Testis (tissue), 3 donors: Measurements from ENCODE around the gene TFAP2E. TPM values are rescaled to one million over a fixed set of nuclear protein-coding genes. Genes with fewer than 3 reads are reported as not detected.
A peak's percentile ranks its signal among the peaks of the same experiment; 100 is the strongest.

ENCODE experiments used
- DNase-seq: peaks from one replicate; pipeline ENCODE4 v3.0.0-alpha.2; 2019
- H3K27ac ChIP-seq, 2 donors: fragments of 200-600 bp; sonication (generic); one replicate each; pipeline ENCODE4 v1.5.1; 2019
- H3K27me3 ChIP-seq: fragments of 200-600 bp; sonication (generic); one replicate; pipeline ENCODE4 v1.5.1; 2019
- H3K36me3 ChIP-seq: fragments of 200-600 bp; sonication (generic); one replicate; pipeline ENCODE4 v1.5.1; 2017; ENCODE audit warnings: low read depth; ENCODE audit errors: missing control alignments
- H3K4me1 ChIP-seq: fragments of 200-600 bp; sonication (generic); one replicate; pipeline ENCODE4 v1.5.1; 2019
- H3K4me3 ChIP-seq, 2 donors: fragments of 200-600 bp; sonication (generic); one replicate each; pipeline ENCODE4 v1.5.1; 2017 to 2019
- H3K9me3 ChIP-seq: fragments of 200-600 bp; sonication (generic); one replicate; pipeline ENCODE4 v1.5.1; 2017
- POLR2A ChIP-seq: fragments of 450-650 bp; IDR thresholded peaks from one replicate; pipeline ENCODE4 v1.6.1; 2017; ENCODE audit warnings: antibody characterized with exemption, mild to moderate bottlenecking, moderate library complexity
- WGBS, 2 donors: methylation state at CpG; one replicate each; pipeline ENCODE4 v1.1.5; 2018; 5-methylcytosine and 5-hydroxymethylcytosine counted together
- intact Hi-C: fragments of 100-400 bp; cut with DNase I; formaldehyde crosslinking; loops from one replicate; pipeline ENCODE4 v1.15.1; 2023; ENCODE audit warnings: low total_unique reads
- polyA plus RNA-seq: library from polyadenylated mRNA; stranded (reverse); fragments of 350-450 nt; fragmentation: Illumina TruSeq; extraction: RNeasy Lipid Tissue Mini Kit (QIAGEN cat#74804); gene quantifications from one replicate; pipeline ENCODE4 v1.2.3, GENCODE V29; 2014; ENCODE audit warnings: low read depth, low replicate concordance; ENCODE audit not compliant: insufficient read depth
- total RNA-seq, 2 donors: library from RNA; depleted of rRNA; stranded (reverse); fragments of >200 nt; gene quantifications; one replicate each; pipeline ENCODE4 v1.2.3, GENCODE V29; 2016
- TF ChIP-seq, protein P1 (sequence below), 3 experiments: fragments of 450-650 bp in 2 of 3; fragments of 200-600 bp in 1 of 3; sonication (generic) in 1 of 3; IDR thresholded peaks; one replicate each; pipeline ENCODE4 v1.5.1; 2016 to 2019; ENCODE audit warnings: antibody characterized with exemption in 3 of 3, mild to moderate bottlenecking in 2 of 3, moderate library complexity in 1 of 3

TFAP2E gene
- total and polyA plus RNA-seq, 3 donors from 2014 or later, result 1.9 to 4.0 (median 1.9) TPM

- Histone ChIP-seq H3K36me3 (no peaks in the 10 kb centered on the region), H3K27ac (no peak overlapping the region), H3K4me3 (no peak overlapping the region), H3K4me1 (no peaks in the 10 kb centered on the region), H3K9me3 (no peaks in the 10 kb centered on the region), H3K27me3 (no peaks in the 10 kb centered on the region)
- WGBS, 2 donors, result 94 to 96% methylated on average over 3 of the region's 3 CpGs
- DNase-seq, result no peak
- intact Hi-C loops, result no loop called here
- no peak for TF ChIP-seq POLR2A
- TF ChIP-seq, protein P1, sequence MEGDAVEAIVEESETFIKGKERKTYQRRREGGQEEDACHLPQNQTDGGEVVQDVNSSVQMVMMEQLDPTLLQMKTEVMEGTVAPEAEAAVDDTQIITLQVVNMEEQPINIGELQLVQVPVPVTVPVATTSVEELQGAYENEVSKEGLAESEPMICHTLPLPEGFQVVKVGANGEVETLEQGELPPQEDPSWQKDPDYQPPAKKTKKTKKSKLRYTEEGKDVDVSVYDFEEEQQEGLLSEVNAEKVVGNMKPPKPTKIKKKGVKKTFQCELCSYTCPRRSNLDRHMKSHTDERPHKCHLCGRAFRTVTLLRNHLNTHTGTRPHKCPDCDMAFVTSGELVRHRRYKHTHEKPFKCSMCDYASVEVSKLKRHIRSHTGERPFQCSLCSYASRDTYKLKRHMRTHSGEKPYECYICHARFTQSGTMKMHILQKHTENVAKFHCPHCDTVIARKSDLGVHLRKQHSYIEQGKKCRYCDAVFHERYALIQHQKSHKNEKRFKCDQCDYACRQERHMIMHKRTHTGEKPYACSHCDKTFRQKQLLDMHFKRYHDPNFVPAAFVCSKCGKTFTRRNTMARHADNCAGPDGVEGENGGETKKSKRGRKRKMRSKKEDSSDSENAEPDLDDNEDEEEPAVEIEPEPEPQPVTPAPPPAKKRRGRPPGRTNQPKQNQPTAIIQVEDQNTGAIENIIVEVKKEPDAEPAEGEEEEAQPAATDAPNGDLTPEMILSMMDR (IDR thresholded peaks at IDR 0.05), result no peak
Measured at GRCh38 chr1:35600593-35600992, 27.5 kb downstream of the TFAP2E start.

- no peaks in the 10 kb centered on the region for H3K9me3 ChIP-seq
- peak overlapping the region in 1 of 2 donors; percentile 33 for H3K27ac ChIP-seq
- WGBS, 2 donors, result 47 to 55% methylated on average over 2 to 3 of the region's 3 CpGs
- no peaks in the 10 kb centered on the region for H3K4me1 ChIP-seq
- intact Hi-C loops, result no loop called here
- no peaks in the 10 kb centered on the region for H3K27me3 ChIP-seq
- peak; percentile 58 for DNase-seq
- no peak for TF ChIP-seq POLR2A
- TF ChIP-seq, protein P1 (IDR thresholded peaks at IDR 0.05), result no peak
- no peaks in the 10 kb centered on the region for H3K36me3 ChIP-seq
- H3K4me3 ChIP-seq, result no peak overlapping the region
Measured at GRCh38 chr1:35603468-35603867, 30.4 kb downstream of the TFAP2E start.

DNA sequence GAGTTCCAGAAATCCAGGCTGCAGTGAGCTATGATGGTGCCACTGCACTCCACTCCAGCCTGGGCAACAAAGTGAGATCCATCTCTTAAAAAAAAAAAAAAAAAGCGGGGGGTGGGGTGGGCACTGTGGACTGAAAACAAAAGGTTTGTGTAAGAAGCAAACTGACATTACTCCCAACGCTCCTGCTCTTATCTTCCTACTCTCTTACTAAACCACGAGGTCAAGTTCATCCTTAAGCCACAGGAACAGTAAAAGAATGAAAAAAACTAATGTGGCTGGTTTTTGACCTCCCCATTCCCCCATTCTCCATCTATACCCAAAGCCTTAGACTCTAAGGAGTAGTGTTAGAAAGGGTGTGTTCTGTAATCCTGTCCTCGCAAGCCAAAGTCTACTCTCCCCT is 30.8 kb downstream of the TFAP2E start:
- no peak for DNase-seq
- no peaks in the 10 kb centered on the region for H3K27me3 ChIP-seq
- TF ChIP-seq, protein P1 (IDR thresholded peaks at IDR 0.05), result no peak
- TF ChIP-seq POLR2A, result no peak
- H3K9me3 ChIP-seq, result no peaks in the 10 kb centered on the region
- no peaks in the 10 kb centered on the region for H3K36me3 ChIP-seq
- no peaks in the 10 kb centered on the region for H3K4me1 ChIP-seq
- intact Hi-C loops, result no loop called here
- no peak overlapping the region for H3K27ac ChIP-seq
- H3K4me3 ChIP-seq, result no peak overlapping the region
- 74 to 80% methylated on average over 4 of the region's 4 CpGs for WGBS, 2 donors

DNA sequence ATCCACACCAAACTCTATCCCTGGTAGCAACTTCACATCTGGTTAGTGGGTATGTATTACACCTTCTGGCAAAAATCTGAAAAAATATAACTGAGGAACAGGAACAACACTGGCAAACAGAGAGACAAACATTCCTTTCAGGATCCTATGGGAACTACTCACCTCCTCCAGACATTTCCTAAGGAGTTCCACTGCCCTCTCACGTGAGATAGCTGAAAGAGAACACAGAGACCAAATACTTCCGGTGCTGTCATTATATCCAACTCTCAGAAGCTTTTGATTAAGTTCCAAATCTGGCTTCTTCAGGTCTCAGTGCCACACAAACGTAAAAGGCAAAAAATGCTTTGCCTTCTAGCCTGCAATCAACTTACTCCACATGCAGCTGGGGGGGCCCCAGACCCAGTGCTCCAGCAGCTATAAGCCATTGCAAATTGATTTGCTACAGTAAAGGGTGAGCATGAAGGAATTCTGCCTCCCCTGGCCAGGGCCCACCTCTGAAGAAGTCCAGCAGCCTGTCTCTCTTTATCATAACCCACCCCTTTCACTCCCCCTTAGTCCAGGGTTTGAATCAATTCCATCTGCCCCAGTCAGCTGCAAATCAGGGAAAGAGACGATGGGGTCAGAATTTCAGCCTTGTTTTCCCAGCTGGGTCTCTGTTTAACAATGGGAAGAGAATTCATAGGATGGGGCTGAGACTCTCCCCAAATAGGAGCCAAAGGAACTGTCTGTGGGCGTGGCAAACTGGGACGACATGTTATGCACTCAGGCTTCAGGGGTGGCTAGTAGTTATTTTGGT is 32.2 kb downstream of the TFAP2E start:
- intact Hi-C loops, result no loop called here
- TF ChIP-seq, protein P1 (IDR thresholded peaks at IDR 0.05), result no peak
- DNase-seq, result no peak
- Histone ChIP-seq H3K4me1 (no peaks in the 10 kb centered on the region), H3K27me3 (no peaks in the 10 kb centered on the region), H3K27ac (no peak overlapping the region), H3K9me3 (no peaks in the 10 kb centered on the region), H3K36me3 (no peaks in the 10 kb centered on the region), H3K4me3 (no peak overlapping the region)
- WGBS, 2 donors, result 58 to 64% methylated on average over 6 of the region's 6 CpGs

- H3K4me3 ChIP-seq, result no peak overlapping the region
- DNase-seq, result no peak
- no peak overlapping the region for H3K27ac ChIP-seq
- H3K27me3 ChIP-seq, result no peaks in the 10 kb centered on the region
- H3K36me3 ChIP-seq, result no peaks in the 10 kb centered on the region
- intact Hi-C loops, result no loop called here
- H3K9me3 ChIP-seq, result no peaks in the 10 kb centered on the region
- no peaks in the 10 kb centered on the region for H3K4me1 ChIP-seq
- WGBS, 2 donors, result 76% methylated on average over 4 of the region's 4 CpGs
- TF ChIP-seq, protein P1 (IDR thresholded peaks at IDR 0.05), result no peak
- no peak for TF ChIP-seq POLR2A
Measured at GRCh38 chr1:35605867-35606182, 32.7 kb downstream of the TFAP2E start.
